H1 (cell line): Measurements from ENCODE around the gene SMARCA4. TPM values are rescaled to one million over a fixed set of nuclear protein-coding genes. Genes with fewer than 3 reads are reported as not detected.

Experiments
- CTCF ChIA-PET: fragments of 300-600 bp; sonication (Branson Sonifier 250); formaldehyde crosslinking; loops from one replicate; lab custom pipeline; 2021; ENCODE audit not compliant: partially characterized antibody; lab: Charles Lee
- POLR2A ChIA-PET: fragments of 300-600 bp; sonication (Branson Sonifier 250); formaldehyde crosslinking; loops from one replicate; lab custom pipeline; 2021; ENCODE audit warnings: inconsistent platforms; ENCODE audit not compliant: partially characterized antibody; lab: Charles Lee
- DNase-seq, 2 experiments: peaks; one replicate each; pipeline versions ENCODE4 v3.0.0 to v3.0.0-alpha.2; 2010 to 2022; ENCODE audit warnings: low spot score in 2 of 2, low read depth in 1 of 2, mixed read lengths in 1 of 2
- FAIRE-seq: peaks from 2 replicates; lab custom pipeline; 2011; peaks lifted over from hg19 to GRCh38; lab: Jason Lieb, UNC
- H2AFZ ChIP-seq: 2 replicates; pipeline ENCODE4 v1.8.1; 2012; ENCODE audit warnings: low read length, inconsistent platforms
- H2AK5ac ChIP-seq: 2 replicates; pipeline ENCODE4 v1.6.1; 2013; ENCODE audit warnings: low read depth, low read length
- H2BK120ac ChIP-seq: replicated peaks from 2 replicates; pipeline ENCODE3; 2013; ENCODE audit warnings: low read depth, low read length, inconsistent platforms
- H2BK12ac ChIP-seq: 2 replicates; pipeline ENCODE4 v1.6.1; 2013; ENCODE audit warnings: low read depth, low read length
- H2BK15ac ChIP-seq: 2 replicates; pipeline ENCODE4 v1.6.1; 2013; ENCODE audit warnings: low read length
- H2BK20ac ChIP-seq: 2 replicates; pipeline ENCODE4 v1.6.1; 2013; ENCODE audit warnings: low read length
- H2BK5ac ChIP-seq: 2 replicates; pipeline ENCODE4 v1.6.1; 2013; ENCODE audit warnings: low read depth, low read length
- H3K14ac ChIP-seq: 2 replicates; pipeline ENCODE4 v1.6.1; 2013; ENCODE audit warnings: inconsistent platforms; ENCODE audit not compliant: insufficient read length
- H3K18ac ChIP-seq: 2 replicates; pipeline ENCODE4 v1.6.1; 2013; ENCODE audit warnings: low read length; ENCODE audit errors: extremely low read depth
- H3K23ac ChIP-seq: 2 replicates; pipeline ENCODE4 v1.6.1; 2013; ENCODE audit warnings: inconsistent platforms; ENCODE audit not compliant: insufficient read length
- H3K23me2 ChIP-seq: 2 replicates; pipeline ENCODE4 v1.6.1; 2013; ENCODE audit warnings: low read depth, low read length
- H3K27ac ChIP-seq: 2 replicates; pipeline ENCODE4 v1.6.1; 2011; ENCODE audit warnings: low read depth, low read length, inconsistent platforms
- H3K27me3 ChIP-seq, 4 experiments: replicated peaks in 1 of 4; 1 replicate in 1 of 4; 2 replicates in 3 of 4; pipeline versions ENCODE4 v1.6.1 to v1.8.1; 2011 to 2013; ENCODE audit warnings: low read length in 3 of 4, mild to moderate bottlenecking in 3 of 4, inconsistent platforms in 2 of 4, mixed read lengths in 2 of 4, moderate library complexity in 1 of 4; ENCODE audit not compliant: control insufficient read depth in 3 of 4, insufficient read depth in 3 of 4; ENCODE audit errors: extremely low read depth in 1 of 4
- H3K36me3 ChIP-seq, 4 experiments: 2 replicates each; pipeline versions ENCODE4 v1.6.1 to v1.8.1; 2011 to 2013; ENCODE audit warnings: mild to moderate bottlenecking in 4 of 4, low read length in 3 of 4, moderate library complexity in 2 of 4, control low read depth in 1 of 4, inconsistent platforms in 1 of 4; ENCODE audit not compliant: insufficient read depth in 4 of 4, control insufficient read depth in 2 of 4
- H3K4ac ChIP-seq: replicated peaks from 2 replicates; pipeline ENCODE3; 2013; ENCODE audit warnings: low read length, low read depth, mixed read lengths, inconsistent platforms; ENCODE audit not compliant: insufficient read length
- H3K4me1 ChIP-seq, 4 experiments: replicated peaks in 1 of 4; 1 replicate in 1 of 4; 2 replicates in 3 of 4; pipeline versions ENCODE4 v1.6.1 to v1.8.1; 2011 to 2013; ENCODE audit warnings: low read length in 3 of 4, inconsistent platforms in 2 of 4, mixed read lengths in 1 of 4; ENCODE audit not compliant: insufficient read depth in 4 of 4, control insufficient read depth in 3 of 4
- H3K4me2 ChIP-seq, 2 experiments: 2 replicates each; pipeline versions ENCODE4 v1.6.1 to v1.8.1; 2011 to 2013; ENCODE audit warnings: low read depth in 2 of 2, low read length in 2 of 2, control low read depth in 1 of 2, inconsistent platforms in 1 of 2, mild to moderate bottlenecking in 1 of 2; ENCODE audit not compliant: insufficient read depth in 1 of 2
- H3K4me3 ChIP-seq, 4 experiments: fragments of 200-600, 300-600 bp in 1 of 4; sonication (generic), shearing (Covaris generic), sonication (Bioruptor Twin) in 1 of 4; 2 replicates each; pipeline versions ENCODE4 v1.5.1 to v1.8.1; 2011 to 2016; ENCODE audit warnings: low read length in 4 of 4, low read depth in 3 of 4, control low read depth in 2 of 4, inconsistent platforms in 2 of 4, mild to moderate bottlenecking in 2 of 4, mixed read lengths in 1 of 4, moderate library complexity in 1 of 4; ENCODE audit not compliant: insufficient read depth in 2 of 4; ENCODE audit errors: extremely low read depth in 1 of 4
- H3K56ac ChIP-seq: replicated peaks from 2 replicates; pipeline ENCODE3; 2013; ENCODE audit warnings: low read depth, mild to moderate bottlenecking, mixed read lengths, low read length, inconsistent platforms; ENCODE audit not compliant: insufficient read length
- H3K79me1 ChIP-seq: 2 replicates; pipeline ENCODE4 v1.6.1; 2013; ENCODE audit warnings: low read depth, low read length, control low read depth
- H3K79me2 ChIP-seq, 2 experiments: 2 replicates each; pipeline versions ENCODE4 v1.6.1 to v1.8.1; 2012 to 2013; ENCODE audit warnings: low read length in 2 of 2, mild to moderate bottlenecking in 2 of 2, inconsistent platforms in 1 of 2; ENCODE audit not compliant: insufficient read depth in 2 of 2, control insufficient read depth in 1 of 2
- H3K9ac ChIP-seq, 4 experiments: replicated peaks in 1 of 4; 1 replicate in 1 of 4; 2 replicates in 3 of 4; pipeline versions ENCODE4 v1.6.1 to v1.8.1; 2011 to 2013; ENCODE audit warnings: low read depth in 3 of 4, low read length in 3 of 4, control low read depth in 2 of 4, mild to moderate bottlenecking in 2 of 4, moderate library complexity in 2 of 4, inconsistent platforms in 1 of 4; ENCODE audit errors: extremely low read depth in 1 of 4
- H3K9me3 ChIP-seq, 2 experiments: 2 replicates each; pipeline versions ENCODE4 v1.6.1 to v1.8.1; 2012 to 2013; ENCODE audit warnings: mild to moderate bottlenecking in 2 of 2, moderate library complexity in 2 of 2, control low read depth in 1 of 2, inconsistent platforms in 1 of 2, low read depth in 1 of 2, low read length in 1 of 2, mixed read lengths in 1 of 2; ENCODE audit not compliant: insufficient read depth in 2 of 2
- H4K20me1 ChIP-seq, 2 experiments: replicated peaks in 1 of 2; 2 replicates each; pipeline versions ENCODE3 to v1.8.1; 2011 to 2013; ENCODE audit warnings: inconsistent platforms in 2 of 2, low read length in 2 of 2, mild to moderate bottlenecking in 1 of 2; ENCODE audit not compliant: insufficient read depth in 2 of 2, control insufficient read depth in 1 of 2
- H4K5ac ChIP-seq: 2 replicates; pipeline ENCODE4 v1.6.1; 2013; ENCODE audit warnings: low read length, low read depth, mixed read lengths, inconsistent platforms; ENCODE audit not compliant: insufficient read length
- H4K8ac ChIP-seq: 2 replicates; pipeline ENCODE4 v1.8.0; 2013; ENCODE audit warnings: mild to moderate bottlenecking, moderate library complexity, low read length, inconsistent platforms; ENCODE audit not compliant: insufficient read depth; ENCODE audit errors: extremely low read depth
- H4K91ac ChIP-seq: replicated peaks from 2 replicates; pipeline ENCODE3; 2013; ENCODE audit warnings: low read length, mixed read lengths, inconsistent platforms; ENCODE audit not compliant: insufficient read length
- BRCA1 ChIP-seq: IDR thresholded peaks from 2 replicates; pipeline ENCODE4 v1.6.1; 2012; ENCODE audit warnings: low read depth, low read length, improper control_type of control experiment
- CREB1 ChIP-seq: IDR thresholded peaks from 2 replicates; pipeline ENCODE4 v1.6.1; 2012; ENCODE audit warnings: inconsistent platforms
- CTBP2 ChIP-seq: IDR thresholded peaks from 2 replicates; pipeline ENCODE4 v1.7.0; 2011; ENCODE audit warnings: borderline replicate concordance, mild to moderate bottlenecking, moderate library complexity, mixed read lengths, low read length; ENCODE audit not compliant: insufficient read depth, insufficient read length
- KDM4A ChIP-seq: IDR thresholded peaks from one replicate; pipeline ENCODE4 v1.7.1; 2012; ENCODE audit warnings: low read depth, mild to moderate bottlenecking, moderate library complexity, low read length, inconsistent platforms; ENCODE audit not compliant: severe bottlenecking
- WGBS, 2 experiments: shearing (Covaris generic) in 1 of 2; methylation state at CpG; one replicate each; pipeline versions ENCODE4 v1.1.6 to v1.1.7; 2013 to 2015; ENCODE audit warnings: low lambda C conversion rate in 2 of 2, mixed read lengths in 2 of 2, inconsistent platforms in 1 of 2, low coverage in 1 of 2, missing lambda C conversion rate in 1 of 2; ENCODE audit not compliant: insufficient replicate concordance in 2 of 2, insufficient coverage in 1 of 2, insufficient read length in 1 of 2; ENCODE audit errors: extremely low coverage in 1 of 2, missing lambda C conversion rate in 1 of 2; 5-methylcytosine and 5-hydroxymethylcytosine counted together
- polyA plus RNA-seq, 7 experiments: library from polyadenylated mRNA; depleted of rRNA in 3 of 7; stranded (reverse) in 5 of 7; unstranded in 2 of 7; fragments of >200 nt in 5 of 7; fragments of 200-250 nt in 2 of 7; gene quantifications; 1 replicate in 5 of 7; 2 replicates in 1 of 7; 4 replicates in 1 of 7; pipeline versions ENCODE4 v1.2.1 to v1.2.3, GENCODE V29; 2011 to 2013; ENCODE audit warnings: missing spikeins in 2 of 7, mixed read lengths in 2 of 7
- total RNA-seq: library from RNA; stranded (reverse); fragmentation: NEBNext Ultra II Directional; extraction: Animal tissue kit (Norgen Biotek cat#: 25700); gene quantifications from 2 replicates; pipeline ENCODE4 v1.2.1, GENCODE V29; 2021

SMARCA4 gene
- total and polyA plus RNA-seq, 2 of the 8 experiments (the other 6 are each of a cell fraction or from before 2014, with no cell fraction given), result 86.4 to 263 TPM

- Histone ChIP-seq H3K18ac (no peak overlapping the region), H3K79me2 (no peaks in the 10 kb centered on the region; a peak in 1 of 4 replicates), H3K27me3 (no peaks in the 10 kb centered on the region), H3K9me3 (no peaks in the 10 kb centered on the region), H4K8ac (no peak overlapping the region), H2AFZ (no peak overlapping the region), H2AK5ac (no peak overlapping the region), H3K4ac (no peak overlapping the region), H2BK120ac (no peak overlapping the region), H2BK20ac (no peak overlapping the region), H3K56ac (no peak overlapping the region), H3K9ac (no peak overlapping the region), H3K4me3 (no peak overlapping the region), H4K91ac (no peak overlapping the region), H3K79me1 (peaks cover 3% of the 10 kb centered on the region), H3K23ac (no peak overlapping the region), H2BK15ac (no peak overlapping the region), H3K27ac (no peak overlapping the region), H3K4me2 (no peak overlapping the region), H2BK12ac (no peak overlapping the region), H4K5ac (no peak overlapping the region), H3K4me1 (no peaks in the 10 kb centered on the region), H2BK5ac (no peak overlapping the region), H3K23me2 (no peaks in the 10 kb centered on the region), H3K36me3 (peaks cover 54 to 85% (median 80%) of the 10 kb centered on the region in 4 experiments), H4K20me1 (peaks cover 7 to 17% of the 10 kb centered on the region in 2 experiments), H3K14ac (no peak overlapping the region)
- no peak for TF ChIP-seq KDM4A
- no peak for TF ChIP-seq BRCA1
- TF ChIP-seq CREB1, result no peak
- no peak for TF ChIP-seq CTBP2
- no peak for FAIRE-seq
- POLR2A ChIA-PET, result no interaction called here
- CTCF ChIA-PET, result interaction anchor here (0.5 to 2.7 kb wide), 4 partner anchors 10 to 119 kb away, joined by 3 to 12 read pairs (median 3); no protein-coding TSS in a partner anchor
- no peak for DNase-seq
- WGBS, 2 experiments, result 95% methylated on average over 13 of the region's 13 CpGs; no CpG with 5 or more reads in 1 of the 2 experiments
These were observed 57.9 kb downstream of the SMARCA4 start for GRCh38 chr19:11018763-11019162.
